Inflammatory macrophage (primary cell): ENCODE measurements around the gene FBXO10.

Source experiments
- DNase-seq, 2 donors: peaks; one replicate each; pipeline ENCODE4 v3.0.0-alpha.2; 2020 to 2022

FBXO10 gene

DNA sequence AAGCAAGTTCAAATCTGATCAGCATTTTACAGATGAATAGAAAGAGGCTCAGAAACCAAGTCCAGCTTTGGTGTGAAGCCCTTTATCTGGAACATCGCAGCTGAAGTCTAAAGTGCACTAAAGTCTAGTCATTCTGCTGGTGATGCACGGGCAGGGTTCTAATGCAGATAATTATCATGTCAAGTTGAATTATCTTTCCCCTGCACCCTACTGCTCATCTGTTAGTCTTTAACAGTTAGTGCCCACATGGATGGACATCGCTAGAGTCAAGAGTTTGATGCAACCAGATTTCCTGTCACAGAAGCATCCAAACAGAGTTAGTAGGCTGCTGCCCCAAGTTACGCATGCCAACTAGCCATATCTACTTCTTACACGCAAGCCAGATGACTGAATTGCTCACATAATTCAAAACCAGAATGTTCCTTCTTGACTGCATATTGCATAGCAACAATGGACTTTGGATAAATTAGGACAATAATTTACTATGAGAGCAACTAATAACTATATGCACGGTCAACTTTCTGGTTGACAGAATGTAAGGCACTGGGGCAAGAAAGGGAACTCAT is 17.8 kb upstream of the FBXO10 start:
- no peak for DNase-seq

DNA sequence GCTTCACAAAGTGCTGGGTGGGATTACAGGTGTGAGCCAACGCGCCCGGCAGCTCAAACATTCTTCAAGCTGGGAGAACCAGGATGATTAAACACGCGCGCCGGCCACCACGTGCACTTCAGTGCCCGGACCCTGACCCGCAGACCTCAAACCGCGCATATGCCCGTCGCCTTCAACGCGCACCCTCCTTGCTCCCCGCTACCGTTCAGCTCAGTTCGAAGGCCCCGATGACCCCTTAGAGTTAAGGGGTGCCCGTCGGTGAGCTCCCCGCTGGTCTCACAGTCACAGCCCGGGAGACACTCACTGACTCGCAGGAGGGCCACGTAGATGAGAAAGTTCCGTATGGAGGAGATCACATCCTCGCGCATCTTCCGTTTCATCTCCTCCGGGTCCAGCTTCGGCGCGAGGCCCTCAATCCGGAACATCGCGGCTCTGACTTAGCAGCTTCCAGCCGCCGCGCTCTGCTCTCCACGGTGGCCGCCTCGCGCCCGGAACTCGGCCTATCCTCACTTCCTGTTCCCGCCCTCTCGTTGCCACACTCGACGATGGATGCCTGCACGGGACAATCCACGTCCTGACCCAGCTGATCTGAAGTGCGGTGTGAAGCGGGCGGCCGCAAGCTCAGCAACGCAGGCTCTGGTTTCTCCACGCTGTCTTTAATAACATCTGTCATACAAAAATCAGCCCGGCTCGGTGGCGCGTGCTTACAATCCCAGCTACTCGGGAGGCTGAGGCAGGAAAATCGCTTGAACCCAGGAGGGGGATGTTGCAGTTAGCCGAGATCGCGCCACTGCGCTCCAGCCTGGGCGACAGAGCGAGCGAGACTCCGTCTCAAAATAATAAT is 16.1 kb upstream of the FBXO10 start, which contains the start of gene TOMM5:
TSS of gene TOMM5 (minus strand) at position 490 of the 844 bp plus-strand sequence. CDS start at position 425, 65 bp downstream.
- peak; percentile 90 to 94 for DNase-seq

DNA sequence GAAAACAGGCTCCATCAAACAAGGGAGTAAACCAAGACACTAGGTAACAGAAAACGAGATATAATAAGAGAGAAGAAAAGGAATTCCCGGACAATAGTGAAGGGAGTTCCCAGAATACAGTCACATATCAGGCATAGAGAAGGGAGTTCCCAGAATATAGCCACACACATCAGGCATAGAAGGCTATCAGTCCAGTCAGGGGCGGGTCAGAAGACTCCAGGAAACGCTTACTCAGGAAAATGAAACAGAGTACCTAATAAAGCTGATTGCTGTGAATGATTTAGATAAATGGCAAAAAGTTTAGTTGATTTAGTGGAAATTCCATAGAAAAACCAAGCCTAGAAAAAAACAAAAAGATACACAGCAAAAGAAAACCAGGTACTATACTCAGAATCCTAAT is 11.3 kb upstream of the FBXO10 start:
- DNase-seq = no peak

DNA sequence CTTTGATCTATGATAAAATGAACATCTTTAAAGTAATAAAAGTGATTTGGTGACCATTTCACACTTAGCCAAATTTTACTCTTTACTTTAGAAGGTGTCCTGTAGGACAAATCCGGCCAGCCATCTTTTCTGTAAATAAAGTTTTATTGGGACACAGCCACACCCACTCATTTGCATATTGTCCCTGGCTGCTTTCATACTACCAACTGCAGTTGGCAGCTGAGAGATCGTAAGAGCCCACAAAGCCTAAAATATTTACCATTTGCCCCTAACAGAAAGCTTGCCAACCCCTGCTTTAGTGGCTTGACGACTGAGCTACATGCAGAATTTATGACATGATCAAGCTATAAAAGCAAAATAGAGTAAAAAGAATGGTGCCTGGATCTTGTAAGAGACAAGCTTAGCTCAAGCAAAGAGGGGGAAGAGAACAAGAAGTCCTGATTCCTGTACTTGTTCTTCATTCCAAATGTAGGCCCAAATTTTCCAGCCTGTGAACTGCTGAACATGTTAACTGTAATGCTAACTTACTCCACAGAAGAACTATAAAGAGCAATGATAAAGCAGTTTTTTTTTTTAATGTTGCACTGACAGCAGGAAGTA is 7.4 kb upstream of the FBXO10 start:
- DNase-seq = no peak

DNA sequence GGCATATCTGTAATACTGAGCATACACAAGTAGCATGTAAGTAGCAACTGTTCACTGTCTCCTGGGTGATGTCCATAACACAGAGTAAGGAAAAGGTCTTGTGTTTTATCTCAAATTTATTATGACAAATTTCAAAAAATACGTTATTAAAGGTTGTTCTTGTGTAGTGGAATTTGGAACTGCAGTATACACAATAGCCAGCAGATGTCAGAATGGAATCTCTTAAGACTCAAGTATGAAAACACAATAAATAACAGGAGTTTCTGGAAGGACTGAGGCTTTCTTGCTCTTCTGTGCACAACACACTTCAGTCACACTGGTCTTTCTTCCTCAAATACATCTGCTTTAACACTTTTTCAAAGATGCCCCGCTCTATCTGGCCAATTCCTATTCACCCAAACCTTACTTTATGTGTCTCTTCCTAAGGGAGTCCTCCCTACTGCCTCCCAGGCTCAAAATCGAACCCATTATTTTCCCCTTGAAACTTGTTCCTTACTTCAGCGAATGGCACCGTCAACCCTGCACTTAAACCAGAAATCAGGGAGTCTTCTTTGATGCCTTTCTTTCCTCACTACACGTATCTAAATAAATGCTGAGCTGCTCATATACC is 6.5 kb upstream of the FBXO10 start:
- DNase-seq = peak; percentile 51 to 64

DNA sequence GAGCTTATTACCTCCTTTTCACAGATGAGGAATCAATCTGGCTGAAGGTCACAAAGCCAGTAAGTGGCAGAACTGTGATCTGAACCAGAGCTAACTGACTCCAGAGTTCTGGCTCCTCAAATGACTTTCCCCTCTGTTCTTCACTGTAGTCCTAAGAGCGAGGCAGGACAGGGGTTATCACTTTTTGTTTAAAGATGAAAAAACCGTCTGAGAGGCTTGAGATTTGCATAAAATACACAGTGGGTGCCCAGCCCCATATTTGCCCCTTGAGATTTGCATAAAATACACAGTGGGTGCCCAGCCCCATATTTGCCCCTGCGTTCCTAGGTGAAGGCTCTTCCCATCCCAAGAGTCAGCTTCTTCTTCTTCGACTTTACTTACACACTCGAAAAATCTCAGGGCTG is 667 bp downstream of the FBXO10 start:
- DNase-seq = no peak

DNA sequence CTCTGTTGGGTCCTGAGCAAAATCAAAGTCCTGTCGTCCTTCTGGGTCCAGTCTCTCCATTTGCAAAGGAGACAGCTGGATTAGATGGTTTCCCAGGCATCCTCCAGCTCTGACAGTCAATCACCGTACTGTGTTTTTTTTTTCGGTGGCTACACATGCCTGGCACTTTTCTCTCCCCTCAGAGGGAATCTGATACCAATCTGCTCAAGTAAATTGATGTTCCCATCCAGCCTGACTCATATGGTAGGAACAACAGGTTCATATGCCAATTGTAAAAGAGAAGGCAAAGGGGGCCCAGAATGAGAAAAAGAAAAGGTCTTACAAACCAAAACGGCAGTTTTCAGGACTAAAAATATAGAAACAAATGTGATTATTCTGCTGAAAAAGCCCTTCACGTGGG is 1.2 kb downstream of the FBXO10 start:
- no peak for DNase-seq

DNA sequence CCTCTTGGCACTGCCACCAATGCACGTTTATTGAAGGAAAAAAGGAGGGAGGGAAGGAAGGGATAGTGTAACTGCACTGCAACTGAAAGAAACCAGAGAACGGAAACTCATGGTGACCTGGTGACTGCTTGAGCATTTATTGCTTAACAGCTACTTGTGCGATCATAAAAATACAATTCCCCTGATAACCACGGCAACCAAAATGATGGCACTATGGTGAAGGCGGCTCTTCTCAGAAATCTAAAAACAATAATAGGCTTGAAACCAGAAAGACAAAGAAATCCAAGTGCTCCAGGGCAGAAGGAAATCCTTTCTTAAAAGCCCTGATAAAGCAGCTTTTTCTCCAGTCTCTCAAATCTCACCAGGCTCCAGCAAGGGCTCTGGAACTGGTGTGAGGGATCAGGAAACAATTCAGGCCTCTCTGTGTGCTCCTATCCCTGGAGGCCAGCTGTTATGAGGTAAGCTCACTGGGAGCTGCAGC is 1.9 kb downstream of the FBXO10 start:
- DNase-seq = peak; percentile 14 to 37

DNA sequence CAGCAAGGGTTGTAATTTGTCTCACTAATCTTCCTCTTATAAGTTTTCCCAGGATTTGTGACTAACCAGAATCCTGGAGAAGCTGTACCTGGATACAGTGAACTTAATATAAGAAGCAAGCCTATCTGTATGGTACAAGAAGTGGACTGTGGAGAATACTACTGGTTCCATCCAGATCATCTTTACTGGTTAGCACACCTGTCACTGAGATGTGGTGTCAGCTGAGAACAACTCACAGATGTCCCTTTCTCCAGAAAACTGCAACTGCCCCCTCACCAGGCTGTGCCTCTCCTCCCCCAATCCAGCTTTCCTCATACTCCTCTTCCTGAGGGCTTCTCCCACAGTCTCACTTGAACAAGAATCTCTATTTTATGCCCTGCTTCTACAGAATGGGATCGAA is 4.9 kb downstream of the FBXO10 start:
- no peak for DNase-seq

DNA sequence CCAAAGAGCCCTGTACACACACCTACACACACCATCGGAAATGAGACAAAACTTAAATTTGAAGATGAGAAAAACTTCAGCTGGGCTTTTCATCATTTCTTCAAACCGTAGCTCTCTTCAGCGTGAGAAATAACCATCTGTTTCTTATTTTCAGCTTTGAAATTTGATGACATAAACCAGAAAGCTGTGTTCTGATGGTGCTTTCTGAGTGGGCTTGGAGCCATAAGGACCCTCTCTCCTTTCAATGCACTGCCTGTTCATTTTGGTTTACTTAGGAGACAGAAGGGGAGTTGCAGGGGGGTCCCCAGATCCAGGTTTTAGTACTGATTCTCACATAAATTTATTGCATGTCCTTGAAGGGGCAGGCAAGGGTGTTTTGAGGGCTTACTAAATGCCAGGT is 9.5 kb downstream of the FBXO10 start:
- DNase-seq = no peak

DNA sequence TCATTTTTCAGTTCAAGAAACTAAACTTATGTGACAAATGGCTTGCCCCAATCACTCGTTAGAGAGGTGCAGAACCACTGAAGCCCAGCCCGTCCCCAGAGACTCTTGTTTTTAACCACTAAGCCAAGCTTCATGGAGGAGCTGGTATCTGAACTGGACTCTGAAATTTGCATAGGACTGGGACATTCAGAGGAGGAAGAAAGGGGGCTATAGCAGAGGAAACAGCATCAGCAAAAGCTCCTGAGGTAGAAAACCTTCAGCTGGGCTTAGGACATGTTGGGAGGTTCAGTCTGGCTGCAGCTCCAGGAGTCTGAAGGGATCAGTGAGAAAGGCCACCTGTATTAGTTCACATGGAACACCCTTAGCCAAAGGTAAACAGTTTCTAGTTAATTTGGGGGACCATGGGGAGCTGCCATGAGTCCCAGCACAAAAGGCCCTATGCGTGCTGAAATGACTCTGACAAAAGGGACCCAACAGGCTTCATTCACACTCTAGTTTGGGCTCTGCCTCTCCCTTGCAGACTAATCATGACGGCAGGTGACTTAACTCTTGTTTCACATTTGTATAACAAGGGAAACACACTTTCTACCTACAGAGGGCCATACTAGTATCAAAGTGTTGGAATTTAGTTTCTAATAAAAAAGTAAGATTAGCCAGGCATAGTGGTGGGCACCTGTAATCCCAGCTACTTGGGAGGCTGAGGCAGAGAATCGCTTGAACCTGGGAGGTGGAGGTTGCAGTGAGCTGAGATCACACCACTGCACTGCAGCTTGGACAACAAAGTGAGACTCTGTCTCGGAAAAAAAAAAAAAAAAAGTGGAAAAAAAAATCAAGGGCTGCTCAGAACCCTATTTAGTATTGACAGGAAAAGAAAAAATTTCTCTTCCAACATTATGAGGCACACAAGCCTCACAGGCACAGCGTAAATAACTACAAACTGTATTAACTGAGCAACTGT is 10.2 kb downstream of the FBXO10 start:
- no peak for DNase-seq

DNA sequence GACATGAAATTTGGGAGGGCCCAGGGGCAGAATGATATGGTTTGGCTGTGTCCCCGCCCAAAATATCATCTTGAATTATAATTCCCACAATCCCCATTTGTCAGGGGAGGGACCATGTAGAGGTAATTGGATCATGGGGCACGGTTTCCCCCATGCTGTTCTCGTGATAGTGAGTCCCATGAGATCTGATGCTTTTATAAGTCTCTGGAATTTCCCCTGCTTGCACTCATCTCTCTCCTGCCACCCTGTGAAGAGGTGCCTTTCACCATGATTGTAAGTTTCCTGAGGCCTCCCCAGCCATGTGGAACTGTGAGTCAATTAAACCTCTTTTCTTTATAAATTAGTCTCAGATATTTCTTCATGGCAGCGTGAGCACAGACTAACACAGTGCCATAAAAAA is 11.3 kb downstream of the FBXO10 start:
- no peak for DNase-seq

DNA sequence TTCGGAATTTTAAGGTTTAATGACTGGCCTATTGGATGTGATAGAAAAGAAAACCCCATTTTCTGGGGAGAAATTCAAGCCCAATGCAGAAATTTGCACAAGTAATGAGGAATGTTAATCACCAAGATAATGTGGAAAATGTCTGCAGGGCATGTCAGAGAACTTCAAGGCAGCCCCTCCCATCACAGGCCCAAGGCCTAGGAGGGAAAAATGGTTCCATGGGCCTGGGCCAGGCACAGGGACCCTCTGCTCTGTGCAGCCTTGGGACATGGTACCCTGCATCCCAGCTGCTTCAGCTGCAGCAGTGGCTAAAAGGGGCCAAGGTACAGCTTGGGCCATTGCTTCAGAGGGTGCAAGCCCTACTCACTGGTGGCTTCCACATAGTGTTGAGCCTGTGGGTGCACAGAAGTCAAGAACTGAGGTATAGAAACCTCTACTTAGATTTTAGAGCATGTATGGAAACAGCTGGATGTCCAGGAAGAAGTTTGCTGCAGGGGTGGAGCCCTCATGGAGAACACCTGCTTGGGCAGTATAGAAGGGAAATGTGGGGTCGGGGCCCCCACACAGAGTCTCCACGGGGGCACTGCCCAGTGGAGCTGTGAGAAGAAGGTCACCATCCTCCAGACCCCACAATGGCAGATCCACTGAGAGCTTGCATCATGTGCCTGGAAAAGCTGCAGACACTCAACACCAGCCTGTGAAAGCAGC is 12.2 kb downstream of the FBXO10 start:
- DNase-seq = no peak

DNA sequence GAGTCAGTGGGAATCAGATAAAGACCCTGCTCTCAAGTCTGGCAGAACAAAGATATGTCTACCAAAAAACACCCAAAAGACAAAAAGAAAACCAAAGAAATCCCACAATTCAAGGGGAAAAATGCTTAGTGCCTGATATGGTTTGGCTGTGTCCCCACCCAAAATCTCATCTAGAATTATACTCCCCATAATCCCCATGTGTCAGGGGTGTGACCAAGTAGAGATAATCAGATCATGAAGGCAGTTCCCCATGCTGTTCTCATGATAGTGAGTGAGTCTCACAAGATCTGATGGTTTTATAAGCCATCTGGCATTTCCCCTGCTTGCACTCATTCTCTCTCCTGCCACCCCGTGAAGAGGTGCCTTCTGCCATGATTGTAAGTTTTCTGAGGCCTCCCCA is 13.4 kb downstream of the FBXO10 start:
- DNase-seq = no peak

DNA sequence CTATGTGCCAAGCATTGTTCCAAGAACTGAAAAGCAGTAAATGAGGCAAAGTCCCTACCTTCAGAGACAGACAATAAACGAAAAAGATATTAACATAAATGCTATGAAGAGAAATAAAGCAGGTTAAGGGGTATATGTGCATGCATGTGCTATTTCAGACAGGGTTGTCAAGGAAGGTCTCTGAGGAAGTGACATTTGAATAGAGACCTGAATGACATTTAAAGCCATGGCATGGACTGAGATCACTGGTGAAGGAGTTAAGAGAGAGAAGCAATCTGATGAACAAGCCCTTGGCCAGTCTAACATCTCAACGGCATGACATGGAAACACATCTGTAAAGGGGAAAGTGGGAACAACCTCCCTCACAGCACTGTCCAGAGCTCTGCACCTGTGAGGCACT is 14.5 kb downstream of the FBXO10 start:
- no peak for DNase-seq

DNA sequence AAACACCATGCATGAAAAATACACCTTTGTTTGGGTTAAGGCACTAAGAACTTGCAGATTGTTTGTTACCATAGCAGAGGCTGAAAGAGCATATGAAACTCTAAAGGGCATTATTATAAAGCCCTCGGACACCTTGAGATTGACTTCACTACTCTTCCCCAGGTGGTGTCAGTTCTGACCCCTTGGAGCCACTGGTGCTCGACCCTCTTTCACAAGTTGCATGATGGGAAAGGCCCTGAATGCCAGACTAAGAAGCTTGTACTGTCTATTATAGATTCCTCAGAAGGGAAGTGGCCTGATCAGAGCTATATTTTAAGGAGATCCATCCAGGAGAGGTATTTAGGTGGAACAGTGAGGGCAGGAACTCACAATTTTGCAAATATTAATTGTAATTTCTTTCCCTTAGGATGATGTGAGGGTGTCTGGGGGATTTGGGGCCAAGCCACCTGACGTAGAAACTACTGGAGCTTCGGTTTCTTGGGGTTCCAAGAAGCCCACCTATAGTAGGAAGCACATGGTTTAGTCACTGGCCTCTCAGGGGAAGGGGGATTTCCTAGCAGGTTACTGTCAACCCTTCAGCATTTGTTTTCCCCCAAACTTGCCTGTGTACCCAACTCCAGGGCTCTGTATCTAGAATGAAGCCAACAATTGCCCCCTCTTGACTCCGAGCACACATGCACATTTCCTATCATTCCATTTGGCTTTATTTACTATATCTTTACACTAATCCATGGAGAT is 16.2 kb downstream of the FBXO10 start:
- no peak for DNase-seq

DNA sequence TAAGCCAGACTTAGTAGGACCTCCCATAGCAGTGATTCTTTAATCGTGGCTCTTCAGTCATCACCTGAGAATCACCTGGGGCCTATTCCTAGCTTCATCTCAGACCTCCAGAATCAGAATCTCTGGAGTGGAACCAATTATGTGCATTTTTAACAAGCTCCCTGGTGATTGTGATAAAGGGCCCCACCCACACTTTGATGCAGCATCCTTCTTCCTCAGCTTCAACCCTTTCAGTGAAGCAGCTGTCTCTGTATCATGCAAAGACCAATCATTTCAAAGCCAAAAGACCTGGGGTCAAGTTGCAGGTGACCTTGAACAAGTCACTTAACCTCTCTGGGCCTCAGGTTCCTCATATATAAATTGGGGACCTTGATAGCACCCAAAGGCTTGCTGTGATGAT is 17.1 kb downstream of the FBXO10 start:
- no peak for DNase-seq

DNA sequence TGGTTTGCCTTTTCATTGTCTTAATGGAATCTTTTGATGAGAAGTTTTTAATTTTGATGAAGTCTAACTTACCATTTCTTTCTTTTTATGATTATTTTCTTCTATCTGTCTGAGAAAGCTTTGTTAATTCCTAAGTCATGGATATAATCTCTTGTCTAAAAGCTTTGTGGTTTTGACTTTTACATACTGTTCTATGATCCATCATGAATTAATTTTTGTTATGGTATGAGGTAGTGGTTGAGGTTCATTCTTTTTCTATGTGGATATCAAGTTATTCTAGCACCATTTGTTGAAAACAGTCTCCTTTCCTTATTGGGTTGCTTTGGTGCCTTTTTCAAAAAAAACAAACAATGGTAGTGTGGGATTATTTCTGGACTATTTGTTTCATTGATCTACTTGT is 20.4 kb downstream of the FBXO10 start:
- DNase-seq = no peak

DNA sequence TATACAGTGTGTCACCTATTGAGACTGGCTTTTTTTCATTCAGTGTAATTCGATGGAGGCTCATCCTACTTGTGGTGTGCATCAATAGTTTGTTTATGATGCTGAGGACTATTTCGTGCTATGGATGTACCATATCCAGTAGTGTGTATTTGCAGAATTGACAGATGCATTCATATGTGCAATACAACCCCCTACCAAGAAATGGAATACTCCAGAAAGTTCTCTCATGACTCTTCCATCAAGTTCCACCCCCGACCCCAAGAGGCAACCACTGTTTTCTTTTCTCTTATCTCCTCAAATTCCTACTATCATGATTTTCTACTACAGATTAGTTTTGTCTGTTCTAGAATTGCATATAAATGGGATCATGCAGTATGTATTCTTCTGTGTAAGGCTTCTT is 21.9 kb downstream of the FBXO10 start:
- no peak for DNase-seq

DNA sequence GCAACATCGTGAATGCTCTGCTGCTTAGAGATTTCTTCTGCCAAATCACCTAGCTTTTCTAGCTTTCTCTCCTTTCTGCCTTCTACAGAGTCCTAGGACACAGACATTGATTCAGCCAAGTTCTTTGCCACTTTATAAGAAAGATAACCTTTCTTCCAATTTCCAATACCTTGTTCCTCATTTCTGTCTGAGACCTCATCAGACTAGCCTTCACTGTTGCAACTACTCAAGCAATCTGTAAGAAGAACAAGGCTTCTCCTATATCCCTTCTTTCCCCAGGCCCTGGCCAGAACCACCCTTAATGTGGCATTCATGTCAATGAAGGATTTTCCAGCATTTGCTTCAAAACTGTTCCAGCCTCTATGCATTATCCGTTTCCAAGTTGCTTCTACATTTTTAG is 24.3 kb downstream of the FBXO10 start:
- peak; percentile 29 to 57 for DNase-seq

DNA sequence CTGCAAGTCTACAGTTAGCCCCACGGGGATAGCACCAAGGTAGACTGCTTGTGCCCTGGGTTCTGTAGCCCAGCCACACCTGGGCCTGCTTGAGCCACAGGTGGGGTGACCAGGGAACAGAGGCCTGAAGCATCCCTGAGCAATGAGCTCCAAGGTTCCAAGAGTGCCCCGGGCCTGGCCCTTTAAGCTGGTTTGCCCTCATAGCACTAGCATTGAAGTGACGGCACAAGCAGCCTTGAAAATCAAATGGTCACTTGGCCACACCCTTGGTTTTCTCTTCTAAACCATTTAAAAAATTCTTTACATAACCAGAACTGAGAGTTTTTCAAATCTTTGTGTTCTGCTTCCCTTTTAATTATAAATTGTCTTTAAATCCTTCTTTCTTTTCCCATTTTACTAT is 24.7 kb downstream of the FBXO10 start:
- no peak for DNase-seq
